ENCODE results near the gene CRYGN.

CRYGN gene

DNA sequence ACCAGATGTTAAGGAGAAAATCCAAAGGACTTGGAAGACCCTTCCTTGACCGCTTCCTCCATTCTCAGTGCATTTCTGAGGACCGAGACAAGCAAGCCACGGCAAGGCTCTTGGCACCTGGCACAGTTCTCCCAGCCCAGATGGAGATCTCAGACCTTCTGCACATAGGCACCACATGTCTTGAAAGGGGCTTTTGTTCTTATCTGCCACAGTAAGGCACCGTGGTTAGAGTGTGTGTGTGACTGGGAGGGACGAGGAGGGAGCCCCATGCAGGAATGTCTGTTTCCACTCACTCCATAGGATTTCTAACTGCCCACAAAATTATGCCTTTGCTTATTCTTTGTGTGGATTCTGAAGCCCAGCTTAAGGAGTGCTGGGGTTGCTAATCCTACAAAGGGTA, 19.8 kb downstream of the CRYGN start:
- no peaks in the 10 kb centered on the region for H3K27me3 ChIP-seq (ENCODE audit: insufficient read depth, low read length, poor library complexity, severe bottlenecking)
- H3K4me2 ChIP-seq (ENCODE audit: low read depth, low read length, poor library complexity, severe bottlenecking): no peak overlapping the region
- no peaks in the 10 kb centered on the region for H3K9me3 ChIP-seq (ENCODE audit: insufficient read depth, low read depth, low read length)
- H3K4me1 ChIP-seq (ENCODE audit: insufficient read depth, low read length, poor library complexity, severe bottlenecking): no peaks in the 10 kb centered on the region
- no peaks in the 10 kb centered on the region for H3F3A ChIP-seq (ENCODE audit: low read depth)
- no peaks in the 10 kb centered on the region for H3K9me2 ChIP-seq (replicated peaks; ENCODE audit: low read depth, low read length)
- TF ChIP-seq, protein P1, sequence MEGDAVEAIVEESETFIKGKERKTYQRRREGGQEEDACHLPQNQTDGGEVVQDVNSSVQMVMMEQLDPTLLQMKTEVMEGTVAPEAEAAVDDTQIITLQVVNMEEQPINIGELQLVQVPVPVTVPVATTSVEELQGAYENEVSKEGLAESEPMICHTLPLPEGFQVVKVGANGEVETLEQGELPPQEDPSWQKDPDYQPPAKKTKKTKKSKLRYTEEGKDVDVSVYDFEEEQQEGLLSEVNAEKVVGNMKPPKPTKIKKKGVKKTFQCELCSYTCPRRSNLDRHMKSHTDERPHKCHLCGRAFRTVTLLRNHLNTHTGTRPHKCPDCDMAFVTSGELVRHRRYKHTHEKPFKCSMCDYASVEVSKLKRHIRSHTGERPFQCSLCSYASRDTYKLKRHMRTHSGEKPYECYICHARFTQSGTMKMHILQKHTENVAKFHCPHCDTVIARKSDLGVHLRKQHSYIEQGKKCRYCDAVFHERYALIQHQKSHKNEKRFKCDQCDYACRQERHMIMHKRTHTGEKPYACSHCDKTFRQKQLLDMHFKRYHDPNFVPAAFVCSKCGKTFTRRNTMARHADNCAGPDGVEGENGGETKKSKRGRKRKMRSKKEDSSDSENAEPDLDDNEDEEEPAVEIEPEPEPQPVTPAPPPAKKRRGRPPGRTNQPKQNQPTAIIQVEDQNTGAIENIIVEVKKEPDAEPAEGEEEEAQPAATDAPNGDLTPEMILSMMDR (conservative IDR thresholded peaks at IDR 0.05; ENCODE audit: low read length): no peak
- no peak for TF ChIP-seq EZH2phosphoT487 (IDR thresholded peaks at IDR 0.05; ENCODE audit: borderline replicate concordance)
- H3K79me2 ChIP-seq (ENCODE audit: insufficient read depth, low read length): no peaks in the 10 kb centered on the region
- no peak overlapping the region for H3K4me3 ChIP-seq (ENCODE audit: low read length, poor library complexity, severe bottlenecking)
- no peak overlapping the region for H3K9ac ChIP-seq (ENCODE audit: low read depth, low read length, poor library complexity, severe bottlenecking)
- no peaks in the 10 kb centered on the region for H4K20me1 ChIP-seq (ENCODE audit: insufficient read depth, low read length, poor library complexity, severe bottlenecking)
- H3K36me3 ChIP-seq (ENCODE audit: insufficient read depth, low read length): no peaks in the 10 kb centered on the region
- no peak overlapping the region for H2AFZ ChIP-seq (ENCODE audit: low read length)

DNA sequence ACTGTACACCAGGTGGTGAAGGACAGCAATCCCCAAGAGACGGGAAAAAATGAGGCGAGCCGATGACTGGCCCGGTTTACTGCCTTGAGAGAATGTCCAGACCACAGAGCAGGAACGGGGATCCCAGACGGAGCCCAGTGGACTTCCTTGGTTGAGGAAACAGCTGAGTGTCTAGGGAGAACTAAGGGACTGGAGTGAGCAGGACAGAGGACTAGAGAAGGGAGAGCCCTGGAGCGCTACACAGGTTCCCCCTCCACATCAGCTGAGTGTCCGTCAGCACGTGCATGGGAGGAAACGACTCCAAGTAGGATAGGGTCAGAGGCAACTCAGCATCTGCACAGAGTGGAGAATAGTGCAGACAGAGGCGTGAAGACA, 23.0 kb downstream of the CRYGN start:
- Histone ChIP-seq H3K9ac (ENCODE audit: low read depth, low read length, poor library complexity, severe bottlenecking) (no peak overlapping the region), H3F3A (ENCODE audit: low read depth) (no peaks in the 10 kb centered on the region), H3K36me3 (ENCODE audit: insufficient read depth, low read length) (no peaks in the 10 kb centered on the region), H3K9me2 (replicated peaks; ENCODE audit: low read depth, low read length) (no peaks in the 10 kb centered on the region), H3K27me3 (ENCODE audit: insufficient read depth, low read length, poor library complexity, severe bottlenecking) (no peaks in the 10 kb centered on the region), H4K20me1 (ENCODE audit: insufficient read depth, low read length, poor library complexity, severe bottlenecking) (no peaks in the 10 kb centered on the region), H3K4me2 (ENCODE audit: low read depth, low read length, poor library complexity, severe bottlenecking) (no peak overlapping the region), H3K4me3 (ENCODE audit: low read length, poor library complexity, severe bottlenecking) (no peak overlapping the region), H3K4me1 (ENCODE audit: insufficient read depth, low read length, poor library complexity, severe bottlenecking) (no peaks in the 10 kb centered on the region), H2AFZ (ENCODE audit: low read length) (no peak overlapping the region), H3K79me2 (ENCODE audit: insufficient read depth, low read length) (no peaks in the 10 kb centered on the region), H3K9me3 (ENCODE audit: insufficient read depth, low read depth, low read length) (no peaks in the 10 kb centered on the region)
- TF ChIP-seq EZH2phosphoT487 (IDR thresholded peaks at IDR 0.05; ENCODE audit: borderline replicate concordance): no peak
- TF ChIP-seq, protein P1 (conservative IDR thresholded peaks at IDR 0.05; ENCODE audit: low read length): no peak

DNA sequence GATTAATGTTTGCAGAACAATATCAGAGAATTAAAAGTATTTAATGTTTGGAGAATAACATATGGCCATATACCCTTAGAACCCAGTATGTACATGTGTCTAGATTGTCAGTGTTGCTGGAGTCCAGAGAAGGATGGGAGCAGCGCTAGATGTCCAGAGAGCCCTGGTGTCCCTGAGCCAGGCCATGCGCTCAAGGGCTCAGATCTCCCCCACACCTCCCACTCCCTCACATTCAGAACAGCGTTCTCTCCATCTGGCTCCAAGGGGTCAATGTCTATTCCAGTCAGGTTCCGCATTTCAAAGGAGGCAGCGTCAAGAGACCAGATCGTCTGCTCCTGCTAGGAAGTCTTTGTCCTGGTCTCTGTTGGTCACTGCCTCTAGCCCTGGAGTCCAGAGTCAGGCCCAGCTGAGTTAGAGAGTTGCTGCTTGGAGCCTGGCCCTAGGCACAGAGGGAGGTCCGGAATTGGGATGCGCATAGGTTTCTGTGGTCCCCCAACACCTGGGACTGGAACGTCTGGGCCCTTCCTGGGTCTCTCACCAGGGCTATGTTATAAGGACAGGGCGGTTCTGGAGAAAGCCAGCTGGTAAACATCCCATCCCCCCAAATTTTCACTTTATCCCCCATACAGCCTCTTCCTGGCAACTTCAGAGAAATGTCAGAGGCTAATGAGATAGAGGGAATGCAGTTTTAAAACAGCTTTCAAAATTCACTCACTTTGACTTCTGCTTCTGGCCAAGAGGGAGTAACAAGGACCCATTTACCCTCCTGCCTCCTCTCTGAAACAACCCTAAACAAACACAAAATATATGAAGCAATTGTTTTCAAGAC, 23.6 kb downstream of the CRYGN start:
- Histone ChIP-seq H3K27me3 (ENCODE audit: insufficient read depth, low read length, poor library complexity, severe bottlenecking) (no peaks in the 10 kb centered on the region), H3K4me1 (ENCODE audit: insufficient read depth, low read length, poor library complexity, severe bottlenecking) (no peaks in the 10 kb centered on the region), H2AFZ (ENCODE audit: low read length) (no peak overlapping the region), H4K20me1 (ENCODE audit: insufficient read depth, low read length, poor library complexity, severe bottlenecking) (no peaks in the 10 kb centered on the region), H3K4me2 (ENCODE audit: low read depth, low read length, poor library complexity, severe bottlenecking) (no peak overlapping the region), H3K9me3 (ENCODE audit: insufficient read depth, low read depth, low read length) (no peaks in the 10 kb centered on the region), H3K9ac (ENCODE audit: low read depth, low read length, poor library complexity, severe bottlenecking) (no peak overlapping the region), H3K9me2 (replicated peaks; ENCODE audit: low read depth, low read length) (no peaks in the 10 kb centered on the region), H3F3A (ENCODE audit: low read depth) (no peaks in the 10 kb centered on the region), H3K36me3 (ENCODE audit: insufficient read depth, low read length) (no peaks in the 10 kb centered on the region), H3K4me3 (ENCODE audit: low read length, poor library complexity, severe bottlenecking) (no peak overlapping the region), H3K79me2 (ENCODE audit: insufficient read depth, low read length) (no peaks in the 10 kb centered on the region)
- TF ChIP-seq, protein P1 (conservative IDR thresholded peaks at IDR 0.05; ENCODE audit: low read length): no peak
- TF ChIP-seq EZH2phosphoT487 (IDR thresholded peaks at IDR 0.05; ENCODE audit: borderline replicate concordance): no peak

Measured in Loucy (cell line).